ENCODE data around the gene BACH2. TPM values are rescaled to one million over a fixed set of nuclear protein-coding genes. Genes with fewer than 3 reads are reported as not detected.

BACH2 gene
- total and polyA plus RNA-seq, 10 of the 15 experiments (the other 5 are each of a cell fraction or from before 2014, with no cell fraction given) = 0.03 to 0.28 (median 0.04) TPM; not detected in 3

DNA sequence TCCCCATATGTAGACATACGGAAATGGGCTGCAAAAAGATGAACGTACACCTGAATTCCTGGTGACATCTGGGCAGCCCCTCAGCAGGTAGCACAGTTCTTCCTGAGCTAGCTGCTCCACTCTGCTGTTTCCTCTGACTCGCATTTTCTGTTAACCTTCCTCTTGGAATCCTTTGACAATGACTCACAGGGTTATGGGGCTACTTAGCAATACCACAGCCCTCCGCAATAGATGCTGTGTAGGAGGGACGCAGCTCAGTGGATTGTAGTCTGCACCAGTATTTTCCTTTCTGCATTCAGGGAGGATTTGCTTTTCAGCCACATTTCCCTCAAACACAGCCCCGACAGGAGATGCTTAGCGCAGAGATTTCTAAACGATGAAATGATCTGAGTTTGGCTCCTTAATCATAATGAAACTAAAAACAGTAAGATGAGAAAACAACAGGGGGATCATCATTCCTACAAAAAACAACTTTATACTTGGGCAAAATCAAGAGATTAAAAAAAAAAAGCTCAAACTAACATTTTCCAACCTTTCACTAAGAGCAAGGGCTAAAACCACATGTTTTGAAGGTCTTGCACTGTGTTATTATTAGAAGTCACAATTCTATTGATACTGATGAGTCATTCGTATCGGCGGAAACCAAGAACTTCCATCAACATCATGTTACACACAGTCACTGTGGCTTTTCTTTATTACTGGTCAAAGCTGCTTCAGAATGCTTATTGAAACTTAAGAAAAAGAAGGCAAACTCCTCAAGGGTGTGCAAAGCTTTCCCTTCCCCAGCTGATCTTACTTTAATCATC is 12.2 kb downstream of the BACH2 start (continued):
- TF ChIP-seq RCOR1 (conservative IDR thresholded peaks at IDR 0.05; ENCODE audit: low read depth, low read length) (no peak), ZZZ3 (IDR thresholded peaks at IDR 0.05; ENCODE audit: control insufficient read depth, insufficient read length, low read depth) (no peak), ZSCAN29 (IDR thresholded peaks at IDR 0.05) (no peak), ZNF24 (IDR thresholded peaks at IDR 0.05) (no peak), SIX5 (IDR thresholded peaks at IDR 0.05; ENCODE audit: low read depth, low read length, severe bottlenecking) (no peak), EZH2 (IDR thresholded peaks at IDR 0.05; ENCODE audit: borderline replicate concordance, control insufficient read depth, low read depth, low read length) (no peak), JUNB (IDR thresholded peaks at IDR 0.05) (peak; percentile 94), BHLHE40 (IDR thresholded peaks at IDR 0.05; ENCODE audit: borderline replicate concordance in 1 of 2, low read depth in 2 of 2, low read length in 1 of 2) (peak; percentile 67 to 80; a peak in 2 of 4 replicates), CHD2 (IDR thresholded peaks at IDR 0.05; ENCODE audit: borderline replicate concordance, low read depth, low read length) (peak; percentile 56; the same call in 1 of the 2 replicates), HCFC1 (IDR thresholded peaks at IDR 0.05; ENCODE audit: low read length) (no peak), STAT3 (IDR thresholded peaks at IDR 0.05; ENCODE audit: low read depth, low read length) (0 out of 2 replicates have a peak, but pooled peaks have one; percentile 75), EGR1 (IDR thresholded peaks at IDR 0.05; ENCODE audit: borderline replicate concordance in 1 of 2, low read depth in 2 of 2, low read length in 2 of 2) (no peak), MTA3 (IDR thresholded peaks at IDR 0.05; ENCODE audit: borderline replicate concordance, low read length) (peak; percentile 97), POLR2AphosphoS5 (IDR thresholded peaks at IDR 0.05; ENCODE audit: low read length) (no peak), ZBED1 (IDR thresholded peaks at IDR 0.05; ENCODE audit: borderline replicate concordance) (peak; percentile 93; the same call in 1 of the 2 replicates), MEF2B (IDR thresholded peaks at IDR 0.05; ENCODE audit: partially characterized antibody, poor library complexity, severe bottlenecking) (peak; percentile 86), EP300 (IDR thresholded peaks at IDR 0.05; ENCODE audit: borderline replicate concordance in 1 of 2, control insufficient read depth in 1 of 2, low read depth in 2 of 2, low read length in 2 of 2) (peak; percentile 79 to 88; a peak in 3 of 4 replicates), POLR2AphosphoS2 (IDR thresholded peaks at IDR 0.05; ENCODE audit: low read depth, low read length) (no peak), HDAC6 (IDR thresholded peaks at IDR 0.05; ENCODE audit: unreplicated experiment) (no peak), NFIC (IDR thresholded peaks at IDR 0.05; ENCODE audit: low read depth, low read length) (peak; percentile 99), SMAD5 (IDR thresholded peaks at IDR 0.05; ENCODE audit: low read depth) (no peak)
- TF ChIP-seq, protein P1, sequence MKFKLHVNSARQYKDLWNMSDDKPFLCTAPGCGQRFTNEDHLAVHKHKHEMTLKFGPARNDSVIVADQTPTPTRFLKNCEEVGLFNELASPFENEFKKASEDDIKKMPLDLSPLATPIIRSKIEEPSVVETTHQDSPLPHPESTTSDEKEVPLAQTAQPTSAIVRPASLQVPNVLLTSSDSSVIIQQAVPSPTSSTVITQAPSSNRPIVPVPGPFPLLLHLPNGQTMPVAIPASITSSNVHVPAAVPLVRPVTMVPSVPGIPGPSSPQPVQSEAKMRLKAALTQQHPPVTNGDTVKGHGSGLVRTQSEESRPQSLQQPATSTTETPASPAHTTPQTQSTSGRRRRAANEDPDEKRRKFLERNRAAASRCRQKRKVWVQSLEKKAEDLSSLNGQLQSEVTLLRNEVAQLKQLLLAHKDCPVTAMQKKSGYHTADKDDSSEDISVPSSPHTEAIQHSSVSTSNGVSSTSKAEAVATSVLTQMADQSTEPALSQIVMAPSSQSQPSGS (IDR thresholded peaks at IDR 0.05; ENCODE audit: low read length) = peak; percentile 96
- TF ChIP-seq, protein P2, sequence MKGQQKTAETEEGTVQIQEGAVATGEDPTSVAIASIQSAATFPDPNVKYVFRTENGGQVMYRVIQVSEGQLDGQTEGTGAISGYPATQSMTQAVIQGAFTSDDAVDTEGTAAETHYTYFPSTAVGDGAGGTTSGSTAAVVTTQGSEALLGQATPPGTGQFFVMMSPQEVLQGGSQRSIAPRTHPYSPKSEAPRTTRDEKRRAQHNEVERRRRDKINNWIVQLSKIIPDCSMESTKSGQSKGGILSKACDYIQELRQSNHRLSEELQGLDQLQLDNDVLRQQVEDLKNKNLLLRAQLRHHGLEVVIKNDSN (IDR thresholded peaks at IDR 0.05; ENCODE audit: borderline replicate concordance, extremely low read length, insufficient read depth, low read depth, low read length) = no peak
- TF ChIP-seq, protein P3, sequence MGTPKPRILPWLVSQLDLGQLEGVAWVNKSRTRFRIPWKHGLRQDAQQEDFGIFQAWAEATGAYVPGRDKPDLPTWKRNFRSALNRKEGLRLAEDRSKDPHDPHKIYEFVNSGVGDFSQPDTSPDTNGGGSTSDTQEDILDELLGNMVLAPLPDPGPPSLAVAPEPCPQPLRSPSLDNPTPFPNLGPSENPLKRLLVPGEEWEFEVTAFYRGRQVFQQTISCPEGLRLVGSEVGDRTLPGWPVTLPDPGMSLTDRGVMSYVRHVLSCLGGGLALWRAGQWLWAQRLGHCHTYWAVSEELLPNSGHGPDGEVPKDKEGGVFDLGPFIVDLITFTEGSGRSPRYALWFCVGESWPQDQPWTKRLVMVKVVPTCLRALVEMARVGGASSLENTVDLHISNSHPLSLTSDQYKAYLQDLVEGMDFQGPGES (IDR thresholded peaks at IDR 0.05) = no peak
